ENCODE results near the gene EBF3. TPM values are rescaled to one million over a fixed set of nuclear protein-coding genes. Genes with fewer than 3 reads are reported as not detected.

Gene EBF3

Small RNAs within 50 kb of the gene (small RNA-seq; reads per million reads assigned to genes)
- not detected for gene AL354950.2 (ENCODE audit: low read depth)
- not detected for gene MIR4297 (ENCODE audit: low read depth)
